H1 (cell line): ENCODE data around the gene VMO1. TPM values are rescaled to one million over a fixed set of nuclear protein-coding genes. Genes with fewer than 3 reads are reported as not detected.

Experiments used
- BACH1 ChIP-seq: IDR thresholded peaks from 2 replicates; pipeline ENCODE4 v1.6.1; 2012; ENCODE audit warnings: low read length, improper control_type of control experiment
- CREB1 ChIP-seq: IDR thresholded peaks from 2 replicates; pipeline ENCODE4 v1.6.1; 2012; ENCODE audit warnings: inconsistent platforms
- CTCF ChIP-seq, 3 experiments: IDR thresholded peaks; 1 replicate in 2 of 3; 2 replicates in 1 of 3; pipeline versions ENCODE4 v1.5.1 to v1.6.1; 2011; ENCODE audit warnings: low read length in 3 of 3, mild to moderate bottlenecking in 3 of 3, inconsistent platforms in 2 of 3, low read depth in 1 of 3, moderate library complexity in 1 of 3; ENCODE audit not compliant: insufficient read depth in 1 of 3; ENCODE audit errors: control extremely low read depth in 1 of 3
- HDAC2 ChIP-seq, 2 experiments: fragments of 300-600 bp in 1 of 2; sonication (generic) in 1 of 2; IDR thresholded peaks; 2 replicates each; pipeline ENCODE4 v1.6.1; 2011 to 2012; ENCODE audit warnings: low read depth in 2 of 2, low read length in 2 of 2, mild to moderate bottlenecking in 2 of 2, moderate library complexity in 2 of 2, borderline replicate concordance in 1 of 2, inconsistent platforms in 1 of 2
- POLR2AphosphoS5 ChIP-seq: IDR thresholded peaks from 2 replicates; pipeline ENCODE4 v1.6.1; 2011; ENCODE audit warnings: low read depth, low read length
- SIN3A ChIP-seq, 2 experiments: IDR thresholded peaks in 1 of 2; conservative IDR thresholded peaks in 1 of 2; 2 replicates each; pipeline ENCODE4 v1.6.1; 2011 to 2012; ENCODE audit warnings: low read length in 2 of 2, improper control_type of control experiment in 1 of 2, low read depth in 1 of 2, mild to moderate bottlenecking in 1 of 2
- polyA plus RNA-seq, 7 experiments: library from polyadenylated mRNA; depleted of rRNA in 3 of 7; stranded (reverse) in 5 of 7; unstranded in 2 of 7; fragments of >200 nt in 5 of 7; fragments of 200-250 nt in 2 of 7; gene quantifications; 1 replicate in 5 of 7; 2 replicates in 1 of 7; 4 replicates in 1 of 7; pipeline versions ENCODE4 v1.2.1 to v1.2.3, GENCODE V29; 2011 to 2013; ENCODE audit warnings: missing spikeins in 2 of 7, mixed read lengths in 2 of 7
- total RNA-seq: library from RNA; stranded (reverse); fragmentation: NEBNext Ultra II Directional; extraction: Animal tissue kit (Norgen Biotek cat#: 25700); gene quantifications from 2 replicates; pipeline ENCODE4 v1.2.1, GENCODE V29; 2021

VMO1 gene
- total and polyA plus RNA-seq, 2 of the 8 experiments (the other 6 are each of a cell fraction or from before 2014, with no cell fraction given) = 0.30 TPM; not detected in 1

- TF ChIP-seq CTCF (IDR thresholded peaks at IDR 0.05; ENCODE audit: control extremely low read depth in 1 of 3, insufficient read depth in 1 of 3, low read depth in 1 of 3, low read length in 3 of 3) (no peak), HDAC2 (IDR thresholded peaks at IDR 0.05; ENCODE audit: borderline replicate concordance in 1 of 2, low read depth in 2 of 2, low read length in 2 of 2) (no peak), SIN3A (conservative IDR thresholded peaks at IDR 0.05 in 1 of 2, IDR thresholded peaks at IDR 0.05 in 1 of 2; ENCODE audit: low read depth in 1 of 2, low read length in 2 of 2) (no peak), CREB1 (no peak), BACH1 (no peak), POLR2AphosphoS5 (no peak)
These were observed 5.7 kb downstream of the VMO1 start (continued) for GRCh38 chr17:4780325-4780955.
